ENCODE results near the gene HSF2. TPM values are rescaled to one million over a fixed set of nuclear protein-coding genes. Genes with fewer than 3 reads are reported as not detected.

HSF2 gene
- total and polyA plus RNA-seq, 2 of the 13 experiments (the other 11 are each of a cell fraction or from before 2014, with no cell fraction given): 24.8 to 26.4 TPM

DNA sequence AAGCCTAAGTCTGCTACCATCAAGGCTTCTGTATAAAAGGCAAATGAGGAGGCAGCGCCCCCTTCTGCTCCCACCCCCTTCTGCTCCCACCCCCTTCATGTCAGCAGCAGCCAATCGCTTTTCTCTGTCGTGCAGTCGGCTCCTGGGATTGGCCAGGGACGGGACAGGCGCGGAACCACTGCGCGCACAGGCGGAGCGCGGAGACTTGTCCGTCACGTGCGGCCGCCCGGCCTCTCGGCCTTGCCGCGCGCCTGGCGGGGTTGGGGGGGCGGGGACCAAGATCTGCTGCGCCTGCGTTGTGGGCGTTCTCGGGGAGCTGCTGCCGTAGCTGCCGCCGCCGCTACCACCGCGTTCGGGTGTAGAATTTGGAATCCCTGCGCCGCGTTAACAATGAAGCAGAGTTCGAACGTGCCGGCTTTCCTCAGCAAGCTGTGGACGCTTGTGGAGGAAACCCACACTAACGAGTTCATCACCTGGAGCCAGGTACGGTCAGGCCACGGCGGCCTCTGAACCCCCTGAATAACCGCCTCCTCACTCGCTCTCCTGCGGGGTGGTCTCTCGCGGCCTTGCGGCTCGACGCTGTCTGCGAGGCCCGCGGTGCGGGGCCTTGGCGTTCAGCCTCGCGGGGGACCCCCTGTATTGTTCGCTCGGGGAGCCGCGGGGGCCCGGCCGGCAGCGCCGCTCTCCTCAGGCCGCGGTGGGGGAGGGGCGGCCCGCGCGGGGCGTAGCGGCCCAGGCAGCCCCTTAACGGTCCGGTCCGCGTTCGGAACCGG is at the start of gene HSF2 (continued):
- TF ChIP-seq MLXIP (CRISPR knock-in tag; IDR thresholded peaks at IDR 0.05; ENCODE audit: borderline replicate concordance) (no peak; the same call in 1 of the 2 replicates), ZBTB42 (CRISPR knock-in tag; IDR thresholded peaks at IDR 0.05) (peak; percentile 65; the same call in 1 of the 2 replicates), THYN1 (CRISPR knock-in tag; IDR thresholded peaks at IDR 0.05; ENCODE audit: borderline replicate concordance, low read depth) (no peak), ZKSCAN5 (CRISPR knock-in tag; IDR thresholded peaks at IDR 0.05) (0 out of 2 replicates have a peak, but pooled peaks have one; percentile 34), CENPX (CRISPR knock-in tag; IDR thresholded peaks at IDR 0.05) (no peak), ZNF335 (CRISPR knock-in tag; IDR thresholded peaks at IDR 0.05) (no peak), HNRNPL (IDR thresholded peaks at IDR 0.05; ENCODE audit: low read depth, low read length) (no peak), ZNF296 (CRISPR knock-in tag; conservative IDR thresholded peaks at IDR 0.05) (no peak), CREM (IDR thresholded peaks at IDR 0.05) (no peak; the same call in 1 of the 2 replicates), CREM (CRISPR knock-in tag; IDR thresholded peaks at IDR 0.05) (no peak), FOXA3 (CRISPR knock-in tag; IDR thresholded peaks at IDR 0.05) (peak; percentile 24; the same call in 1 of the 2 replicates), BRD4 (CRISPR knock-in tag; IDR thresholded peaks at IDR 0.05) (no peak; the same call in 1 of the 2 replicates), ZNF501 (CRISPR knock-in tag; IDR thresholded peaks at IDR 0.05) (peak; percentile 94), HIVEP1 (CRISPR knock-in tag; IDR thresholded peaks at IDR 0.05) (peak; percentile 75), ZNF619 (CRISPR knock-in tag; IDR thresholded peaks at IDR 0.05) (peak; percentile 73)
- TF ChIP-seq, protein P1, sequence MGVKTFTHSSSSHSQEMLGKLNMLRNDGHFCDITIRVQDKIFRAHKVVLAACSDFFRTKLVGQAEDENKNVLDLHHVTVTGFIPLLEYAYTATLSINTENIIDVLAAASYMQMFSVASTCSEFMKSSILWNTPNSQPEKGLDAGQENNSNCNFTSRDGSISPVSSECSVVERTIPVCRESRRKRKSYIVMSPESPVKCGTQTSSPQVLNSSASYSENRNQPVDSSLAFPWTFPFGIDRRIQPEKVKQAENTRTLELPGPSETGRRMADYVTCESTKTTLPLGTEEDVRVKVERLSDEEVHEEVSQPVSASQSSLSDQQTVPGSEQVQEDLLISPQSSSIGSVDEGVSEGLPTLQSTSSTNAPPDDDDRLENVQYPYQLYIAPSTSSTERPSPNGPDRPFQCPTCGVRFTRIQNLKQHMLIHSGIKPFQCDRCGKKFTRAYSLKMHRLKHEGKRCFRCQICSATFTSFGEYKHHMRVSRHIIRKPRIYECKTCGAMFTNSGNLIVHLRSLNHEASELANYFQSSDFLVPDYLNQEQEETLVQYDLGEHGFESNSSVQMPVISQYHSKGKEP (CRISPR knock-in tag; IDR thresholded peaks at IDR 0.05): peak; percentile 12; the same call in 1 of the 2 replicates
- TF ChIP-seq, protein P2, sequence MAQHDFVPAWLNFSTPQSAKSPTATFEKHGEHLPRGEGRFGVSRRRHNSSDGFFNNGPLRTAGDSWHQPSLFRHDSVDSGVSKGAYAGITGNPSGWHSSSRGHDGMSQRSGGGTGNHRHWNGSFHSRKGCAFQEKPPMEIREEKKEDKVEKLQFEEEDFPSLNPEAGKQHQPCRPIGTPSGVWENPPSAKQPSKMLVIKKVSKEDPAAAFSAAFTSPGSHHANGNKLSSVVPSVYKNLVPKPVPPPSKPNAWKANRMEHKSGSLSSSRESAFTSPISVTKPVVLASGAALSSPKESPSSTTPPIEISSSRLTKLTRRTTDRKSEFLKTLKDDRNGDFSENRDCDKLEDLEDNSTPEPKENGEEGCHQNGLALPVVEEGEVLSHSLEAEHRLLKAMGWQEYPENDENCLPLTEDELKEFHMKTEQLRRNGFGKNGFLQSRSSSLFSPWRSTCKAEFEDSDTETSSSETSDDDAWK (CRISPR knock-in tag; IDR thresholded peaks at IDR 0.05): no peak
- TF ChIP-seq, protein P3, sequence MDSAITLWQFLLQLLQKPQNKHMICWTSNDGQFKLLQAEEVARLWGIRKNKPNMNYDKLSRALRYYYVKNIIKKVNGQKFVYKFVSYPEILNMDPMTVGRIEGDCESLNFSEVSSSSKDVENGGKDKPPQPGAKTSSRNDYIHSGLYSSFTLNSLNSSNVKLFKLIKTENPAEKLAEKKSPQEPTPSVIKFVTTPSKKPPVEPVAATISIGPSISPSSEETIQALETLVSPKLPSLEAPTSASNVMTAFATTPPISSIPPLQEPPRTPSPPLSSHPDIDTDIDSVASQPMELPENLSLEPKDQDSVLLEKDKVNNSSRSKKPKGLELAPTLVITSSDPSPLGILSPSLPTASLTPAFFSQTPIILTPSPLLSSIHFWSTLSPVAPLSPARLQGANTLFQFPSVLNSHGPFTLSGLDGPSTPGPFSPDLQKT (CRISPR knock-in tag; IDR thresholded peaks at IDR 0.05; ENCODE audit: borderline replicate concordance): no peak
- TF ChIP-seq, protein P4, sequence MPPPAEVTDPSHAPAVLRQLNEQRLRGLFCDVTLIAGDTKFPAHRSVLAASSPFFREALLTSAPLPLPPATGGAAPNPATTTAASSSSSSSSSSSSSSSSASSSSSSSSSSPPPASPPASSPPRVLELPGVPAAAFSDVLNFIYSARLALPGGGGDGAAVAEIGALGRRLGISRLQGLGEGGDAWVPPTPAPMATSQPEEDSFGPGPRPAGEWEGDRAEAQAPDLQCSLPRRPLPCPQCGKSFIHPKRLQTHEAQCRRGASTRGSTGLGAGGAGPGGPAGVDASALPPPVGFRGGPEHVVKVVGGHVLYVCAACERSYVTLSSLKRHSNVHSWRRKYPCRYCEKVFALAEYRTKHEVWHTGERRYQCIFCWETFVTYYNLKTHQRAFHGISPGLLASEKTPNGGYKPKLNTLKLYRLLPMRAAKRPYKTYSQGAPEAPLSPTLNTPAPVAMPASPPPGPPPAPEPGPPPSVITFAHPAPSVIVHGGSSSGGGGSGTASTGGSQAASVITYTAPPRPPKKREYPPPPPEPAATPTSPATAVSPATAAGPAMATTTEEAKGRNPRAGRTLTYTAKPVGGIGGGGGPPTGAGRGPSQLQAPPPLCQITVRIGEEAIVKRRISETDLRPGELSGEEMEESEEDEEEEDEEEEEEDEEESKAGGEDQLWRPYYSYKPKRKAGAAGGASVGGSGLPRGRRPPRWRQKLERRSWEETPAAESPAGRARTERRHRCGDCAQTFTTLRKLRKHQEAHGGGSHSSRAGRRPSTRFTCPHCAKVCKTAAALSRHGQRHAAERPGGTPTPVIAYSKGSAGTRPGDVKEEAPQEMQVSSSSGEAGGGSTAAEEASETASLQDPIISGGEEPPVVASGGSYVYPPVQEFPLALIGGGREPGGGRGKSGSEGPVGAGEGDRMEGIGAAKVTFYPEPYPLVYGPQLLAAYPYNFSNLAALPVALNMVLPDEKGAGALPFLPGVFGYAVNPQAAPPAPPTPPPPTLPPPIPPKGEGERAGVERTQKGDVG (CRISPR knock-in tag; IDR thresholded peaks at IDR 0.05; ENCODE audit: borderline replicate concordance): peak; percentile 82; the same call in 1 of the 2 replicates
